ENCODE results near the gene TMEM82. TPM values are rescaled to one million over a fixed set of nuclear protein-coding genes. Genes with fewer than 3 reads are reported as not detected.

TMEM82 gene
- total and polyA plus RNA-seq, 9 of the 15 experiments (the other 6 are each of a cell fraction or from before 2014, with no cell fraction given), result not detected

DNA sequence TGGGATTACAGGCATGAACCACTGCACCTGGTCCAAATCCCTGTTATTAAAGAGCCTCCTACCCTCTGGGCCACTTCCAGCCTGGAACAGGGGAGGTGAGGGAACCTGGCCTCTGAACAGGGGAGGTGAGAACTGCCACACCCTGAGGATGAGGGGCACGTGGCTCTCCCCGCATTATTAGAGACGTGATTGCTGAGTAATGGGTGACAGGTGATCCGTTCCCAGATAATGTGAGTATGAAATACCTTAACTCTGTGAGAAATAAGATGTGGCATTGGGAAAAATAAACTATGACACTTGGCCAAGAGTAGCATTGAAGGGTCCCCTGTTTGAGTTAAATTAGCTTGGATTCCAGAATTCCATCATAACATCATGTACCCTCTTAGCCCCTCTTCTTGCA is 19.9 kb upstream of the TMEM82 start (continued):
- no peak for TF ChIP-seq CLOCK (CRISPR knock-in tag; IDR thresholded peaks at IDR 0.05; ENCODE audit: borderline replicate concordance)

- Histone ChIP-seq H3K4me3 (no peak overlapping the region), H3K27me3 (ENCODE audit: control insufficient read depth in 2 of 2, insufficient read depth in 2 of 2, low read length in 2 of 2) (no peaks in the 10 kb centered on the region), H3K79me2 (ENCODE audit: control insufficient read depth, insufficient read depth, low read length) (no peaks in the 10 kb centered on the region), H3K9me3 (replicated peaks; ENCODE audit: control insufficient read depth, insufficient read depth, low read depth, low read length) (no peaks in the 10 kb centered on the region), H4K20me1 (replicated peaks; ENCODE audit: control insufficient read depth, insufficient read depth, low read length) (no peaks in the 10 kb centered on the region), H3K9me1 (ENCODE audit: control insufficient read depth, insufficient read depth, low read length) (no peaks in the 10 kb centered on the region), H3K4me2 (ENCODE audit: insufficient read depth, low read length) (no peak overlapping the region), H3K27ac (ENCODE audit: extremely low read depth, low read depth, low read length) (no peak overlapping the region), H2AFZ (ENCODE audit: low read depth, low read length) (no peak overlapping the region), H3K4me1 (replicated peaks in 1 of 2; ENCODE audit: control insufficient read depth in 2 of 2, insufficient read depth in 2 of 2, low read length in 2 of 2) (peaks cover 0 to 16% of the 10 kb centered on the region in 2 experiments; a peak in 1 of 5 replicates), H3K9ac (ENCODE audit: insufficient read depth in 1 of 2, low read depth in 2 of 2, low read length in 2 of 2) (peak overlapping the region in 1 of 2 experiments; percentile 49; a peak in 2 of 4 replicates), H3K36me3 (ENCODE audit: control insufficient read depth, insufficient read depth, low read length) (peaks cover 77% of the 10 kb centered on the region; the same call in 2 of the 3 replicates)
- FAIRE-seq (no peak), DNase-seq (ENCODE audit: extremely low read depth in 1 of 4, low spot score in 3 of 4) (no peak), ATAC-seq (no peak)
- BruUV-seq (replicated peaks), result no TSS peak
- CTCF ChIA-PET (ENCODE audit: low intra/inter-chr PET ratio), result no interaction called here
- in situ Hi-C loops (cut with MboI), result no loop called here
- TF ChIP-seq NCOA4 (IDR thresholded peaks at IDR 0.05; ENCODE audit: partially characterized antibody), result no peak
- no peak for TF ChIP-seq DMBX1 (CRISPR knock-in tag; IDR thresholded peaks at IDR 0.05; ENCODE audit: borderline replicate concordance)
- no peak for TF ChIP-seq YY1 (IDR thresholded peaks at IDR 0.05; ENCODE audit: borderline replicate concordance in 1 of 3, control insufficient read depth in 1 of 3, extremely low read depth in 1 of 3, insufficient read depth in 3 of 3, insufficient read length in 1 of 3, insufficient replicate concordance in 2 of 3, low read depth in 1 of 3, low read length in 2 of 3)
- intact Hi-C loops (cut with micrococcal nuclease), result no loop called here
- 90% methylated on average over 12 of the region's 13 CpGs for WGBS (ENCODE audit: insufficient coverage, low coverage, missing lambda C conversion rate)
- POLR2A ChIA-PET, result interaction anchor here (0.6 to 1.5 kb wide), 6 partner anchors 9 to 22 kb away, joined by 3 to 6 read pairs (median 4); no protein-coding TSS in a partner anchor
These were observed 19.3 kb upstream of the TMEM82 start for GRCh38 chr1:15722836-15723532.
